ENCODE data around the gene TMEM119.
"Not testable (repeated sequence)": the region's sequence is repeated elsewhere in the genome, so short reads cannot be mapped to it uniquely, and the experiment has no call there.

The TMEM119 gene

DNA sequence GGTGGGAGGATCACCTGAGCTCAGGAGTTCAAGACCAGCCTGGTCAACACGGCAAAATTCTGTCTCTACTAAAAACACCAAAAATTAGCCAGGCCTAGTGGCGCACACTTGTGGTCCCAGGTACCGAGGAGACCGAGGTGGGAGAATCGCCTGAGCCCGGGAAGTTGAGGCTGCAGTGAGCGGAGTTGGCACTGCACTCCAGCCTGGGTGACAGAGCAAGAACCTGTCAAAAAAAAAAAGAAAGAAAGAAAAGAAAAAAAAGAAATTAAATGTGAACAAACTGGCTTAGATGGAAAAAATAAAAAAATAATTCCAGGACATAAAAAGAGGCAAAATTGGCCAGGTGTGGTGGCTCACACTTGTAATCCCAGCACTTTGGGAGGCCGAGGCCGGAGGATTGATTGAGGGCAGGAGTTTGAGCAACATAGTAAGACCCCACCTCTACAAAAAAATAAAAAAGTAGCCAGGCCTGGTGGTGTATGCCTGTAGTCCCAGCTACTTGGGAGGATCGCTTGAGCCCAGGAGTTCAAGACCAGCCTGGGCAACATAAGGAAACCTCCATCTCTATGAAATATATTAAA, 3.5 kb downstream of the TMEM119 start:
- no peak for DNase-seq (ENCODE audit: low read depth)
- TF ChIP-seq POLR2A (IDR thresholded peaks at IDR 0.05; ENCODE audit: extremely low read depth, insufficient read length), result no peak
- TF ChIP-seq, protein P1, sequence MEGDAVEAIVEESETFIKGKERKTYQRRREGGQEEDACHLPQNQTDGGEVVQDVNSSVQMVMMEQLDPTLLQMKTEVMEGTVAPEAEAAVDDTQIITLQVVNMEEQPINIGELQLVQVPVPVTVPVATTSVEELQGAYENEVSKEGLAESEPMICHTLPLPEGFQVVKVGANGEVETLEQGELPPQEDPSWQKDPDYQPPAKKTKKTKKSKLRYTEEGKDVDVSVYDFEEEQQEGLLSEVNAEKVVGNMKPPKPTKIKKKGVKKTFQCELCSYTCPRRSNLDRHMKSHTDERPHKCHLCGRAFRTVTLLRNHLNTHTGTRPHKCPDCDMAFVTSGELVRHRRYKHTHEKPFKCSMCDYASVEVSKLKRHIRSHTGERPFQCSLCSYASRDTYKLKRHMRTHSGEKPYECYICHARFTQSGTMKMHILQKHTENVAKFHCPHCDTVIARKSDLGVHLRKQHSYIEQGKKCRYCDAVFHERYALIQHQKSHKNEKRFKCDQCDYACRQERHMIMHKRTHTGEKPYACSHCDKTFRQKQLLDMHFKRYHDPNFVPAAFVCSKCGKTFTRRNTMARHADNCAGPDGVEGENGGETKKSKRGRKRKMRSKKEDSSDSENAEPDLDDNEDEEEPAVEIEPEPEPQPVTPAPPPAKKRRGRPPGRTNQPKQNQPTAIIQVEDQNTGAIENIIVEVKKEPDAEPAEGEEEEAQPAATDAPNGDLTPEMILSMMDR (IDR thresholded peaks at IDR 0.05; ENCODE audit: low read depth, low read length), result no peak
- TF ChIP-seq MYC (IDR thresholded peaks at IDR 0.05; ENCODE audit: low read depth, low read length), result no peak
- TF ChIP-seq, protein P2, sequence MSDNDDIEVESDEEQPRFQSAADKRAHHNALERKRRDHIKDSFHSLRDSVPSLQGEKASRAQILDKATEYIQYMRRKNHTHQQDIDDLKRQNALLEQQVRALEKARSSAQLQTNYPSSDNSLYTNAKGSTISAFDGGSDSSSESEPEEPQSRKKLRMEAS (IDR thresholded peaks at IDR 0.05; ENCODE audit: low read depth, low read length), result no peak
- no peak overlapping the region for H3K4me3 ChIP-seq (ENCODE audit: low read depth, low read length)

DNA sequence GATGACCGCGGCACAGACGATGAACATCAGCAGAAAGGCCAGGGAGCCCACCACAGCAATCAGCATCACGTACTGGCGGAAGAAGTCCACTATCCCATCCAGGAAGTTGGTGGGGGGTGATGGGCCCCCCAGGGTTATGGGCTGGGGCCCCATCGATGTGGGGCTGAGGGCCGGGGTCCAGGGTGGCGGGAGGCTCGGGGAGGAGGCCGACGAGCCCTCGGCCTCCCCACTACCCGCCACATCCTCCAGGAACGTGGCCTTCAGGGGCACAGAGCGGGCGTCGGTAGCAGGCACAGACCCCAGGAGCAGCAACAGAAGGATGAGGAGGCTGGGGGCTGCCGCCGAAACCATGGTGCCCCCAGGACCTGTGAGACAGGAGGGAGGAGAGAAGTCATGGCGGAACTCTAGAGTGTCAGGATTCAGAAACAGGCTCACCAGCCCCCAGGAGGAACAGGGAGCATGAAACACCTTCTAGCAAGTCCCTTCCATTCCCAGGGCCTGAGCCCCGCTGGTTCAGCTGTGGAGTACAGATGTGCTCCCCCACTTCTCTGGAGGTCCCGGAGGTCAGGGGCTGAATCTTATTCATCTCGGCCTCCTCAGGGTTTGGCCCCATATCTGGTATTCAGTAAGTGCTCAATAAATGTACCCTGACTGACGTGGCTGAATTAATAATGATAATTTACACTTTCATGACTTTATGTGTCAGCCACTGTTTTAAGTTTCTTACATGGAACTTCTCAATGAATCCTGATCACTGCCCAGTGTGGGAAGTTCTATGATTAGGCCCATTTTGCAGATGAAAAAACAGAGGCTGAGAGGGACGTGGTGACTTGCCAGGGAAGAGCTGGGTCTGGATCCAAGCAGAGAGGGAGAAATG, 5.6 kb downstream of the TMEM119 start:
- TF ChIP-seq, protein P2 (IDR thresholded peaks at IDR 0.05; ENCODE audit: low read depth, low read length), result no peak
- TF ChIP-seq, protein P1 (IDR thresholded peaks at IDR 0.05; ENCODE audit: low read depth, low read length), result no peak
- TF ChIP-seq MYC (IDR thresholded peaks at IDR 0.05; ENCODE audit: low read depth, low read length) (no peak), POLR2A (IDR thresholded peaks at IDR 0.05; ENCODE audit: extremely low read depth, insufficient read length) (no peak)
- no peak for DNase-seq (ENCODE audit: low read depth)
- no peak overlapping the region for H3K4me3 ChIP-seq (ENCODE audit: low read depth, low read length)

DNA sequence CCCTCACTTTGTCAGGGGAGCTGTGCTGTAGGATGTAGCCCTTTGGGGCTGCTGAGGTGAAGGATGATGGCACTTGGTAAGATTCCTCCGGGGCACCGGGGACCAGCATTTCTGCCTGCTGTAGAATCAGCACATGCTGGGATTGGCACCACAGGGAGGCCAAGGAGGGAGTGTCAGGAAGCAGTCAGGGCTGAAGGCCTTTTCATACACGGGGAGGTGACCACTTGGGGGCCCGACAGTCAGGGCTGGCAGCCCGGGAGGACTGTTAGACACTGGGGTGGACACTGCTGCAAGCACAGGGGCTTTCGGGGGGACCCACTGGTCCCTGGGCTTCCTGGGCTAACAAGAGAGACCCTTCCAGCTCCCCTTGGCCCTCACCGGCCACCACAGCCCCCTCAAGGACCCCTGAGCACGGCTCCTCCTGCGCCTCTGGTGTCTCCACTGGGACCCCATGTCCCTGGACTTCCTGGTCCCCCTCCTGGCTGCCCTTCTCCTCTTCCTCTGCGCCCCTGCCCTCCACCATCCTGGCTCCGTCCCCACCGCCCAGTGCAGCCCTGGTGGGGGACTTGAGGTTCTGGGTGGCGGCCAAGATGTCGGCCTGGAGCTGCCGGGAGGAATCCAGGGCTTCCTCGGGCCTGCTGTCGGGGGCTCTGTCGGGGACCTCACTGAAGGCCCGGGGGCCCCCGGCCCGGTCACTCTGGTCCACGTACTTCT, 6.5 kb downstream of the TMEM119 start:
- no peak overlapping the region for H3K4me3 ChIP-seq (ENCODE audit: low read depth, low read length)
- TF ChIP-seq MYC (IDR thresholded peaks at IDR 0.05; ENCODE audit: low read depth, low read length) (no peak), POLR2A (IDR thresholded peaks at IDR 0.05; ENCODE audit: extremely low read depth, insufficient read length) (no peak)
- TF ChIP-seq, protein P1 (IDR thresholded peaks at IDR 0.05; ENCODE audit: low read depth, low read length), result no peak
- TF ChIP-seq, protein P2 (IDR thresholded peaks at IDR 0.05; ENCODE audit: low read depth, low read length), result no peak
- DNase-seq (ENCODE audit: low read depth), result no peak

DNA sequence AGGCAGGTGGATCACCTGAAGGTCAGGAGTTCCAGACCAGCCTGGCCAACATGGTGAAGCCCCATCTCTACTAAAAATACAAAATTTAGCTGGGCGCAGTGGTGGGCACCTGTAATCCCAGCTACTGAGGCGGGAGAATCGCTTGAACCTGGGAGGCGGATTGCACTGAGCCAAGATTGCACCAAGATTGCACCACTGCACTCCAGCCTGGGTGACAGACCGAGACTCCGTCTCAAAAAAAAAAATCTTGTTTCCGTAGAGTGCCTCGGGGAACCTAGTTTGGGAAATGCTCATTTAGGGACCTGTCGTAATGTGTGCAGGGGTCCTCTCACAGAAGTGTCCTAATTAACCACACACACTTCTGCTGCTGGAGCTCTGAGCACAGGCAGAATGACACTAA, 7.4 kb downstream of the TMEM119 start:
- DNase-seq (ENCODE audit: low read depth), result not testable (repeated sequence)

DNA sequence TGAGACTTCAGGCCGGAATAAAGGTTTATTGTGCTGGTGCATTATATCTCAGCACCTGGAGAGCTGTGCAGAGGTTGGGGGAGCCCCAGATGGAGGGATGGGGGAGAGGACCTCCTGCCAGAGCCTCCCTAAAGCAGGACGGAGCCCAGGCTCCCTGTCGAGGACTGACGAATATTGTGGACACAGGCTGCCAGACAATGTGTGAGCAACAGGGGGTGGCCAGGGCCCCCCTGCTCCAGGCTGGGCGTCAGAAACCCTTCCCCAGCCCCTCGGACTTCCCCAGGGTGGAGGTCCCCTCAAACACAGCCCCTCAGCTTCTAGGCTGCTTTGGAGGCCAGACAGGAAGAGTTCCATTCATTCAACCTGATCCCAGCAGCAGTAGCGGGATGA, 8.0 kb downstream of the TMEM119 start:
- no peak for DNase-seq (ENCODE audit: low read depth)
- no peak for TF ChIP-seq POLR2A (IDR thresholded peaks at IDR 0.05; ENCODE audit: extremely low read depth, insufficient read length)
- TF ChIP-seq, protein P2 (IDR thresholded peaks at IDR 0.05; ENCODE audit: low read depth, low read length), result no peak
- no peak for TF ChIP-seq MYC (IDR thresholded peaks at IDR 0.05; ENCODE audit: low read depth, low read length)
- TF ChIP-seq, protein P1 (IDR thresholded peaks at IDR 0.05; ENCODE audit: low read depth, low read length), result no peak
- H3K4me3 ChIP-seq (ENCODE audit: low read depth, low read length), result no peak overlapping the region

More for the DNA sequence above, 7.4 kb downstream of the TMEM119 start:
- H3K4me3 ChIP-seq (ENCODE audit: low read depth, low read length), result not testable (repeated sequence)

Measured in NB4 (cell line).